Measurements from ENCODE around the gene NXT2. TPM values are rescaled to one million over a fixed set of nuclear protein-coding genes. Genes with fewer than 3 reads are reported as not detected.

NXT2 gene
- total RNA-seq, 1 experiment from 2014 or later, result 14.3 TPM

GRCh38 chrX:109498434-109498833 lies 38.2 kb upstream of the NXT2 start:
- ChIA-PET POLR2A (no interaction called here), CTCF (no interaction called here), RAD21 (ENCODE audit: low non-redundant PET in 1 of 2, low total read pairs in 2 of 2, uncharacterized antibody in 2 of 2, unreplicated experiment in 2 of 2) (no interaction called here)
- BruUV-seq (replicated peaks), result no TSS peak
- no peak overlapping the region for H3K27ac ChIP-seq (ENCODE audit: low read depth, low read length)
- H3K9ac ChIP-seq (ENCODE audit: low read length), result no peak overlapping the region
- no peaks in the 10 kb centered on the region for H3K9me2 ChIP-seq (ENCODE audit: insufficient read depth)
- intact Hi-C loops (cut with micrococcal nuclease), result no loop called here
- no peak overlapping the region for H3K4me2 ChIP-seq (ENCODE audit: low read length)
- ATAC-seq, result no peak
- H3K9me3 ChIP-seq (ENCODE audit: control insufficient read depth in 1 of 2, insufficient read depth in 1 of 2, low read depth in 1 of 2, low read length in 2 of 2), result no peaks in the 10 kb centered on the region
- H3K4me1 ChIP-seq (ENCODE audit: control insufficient read depth in 1 of 2, insufficient read depth in 2 of 2, low read length in 2 of 2), result no peaks in the 10 kb centered on the region
- no peak overlapping the region for H3K4me3 ChIP-seq (replicated peaks in 1 of 2; ENCODE audit: low read depth in 1 of 2, low read length in 2 of 2)
- H3K79me2 ChIP-seq (ENCODE audit: insufficient read depth, low read length), result no peaks in the 10 kb centered on the region
- TF ChIP-seq, protein P1, sequence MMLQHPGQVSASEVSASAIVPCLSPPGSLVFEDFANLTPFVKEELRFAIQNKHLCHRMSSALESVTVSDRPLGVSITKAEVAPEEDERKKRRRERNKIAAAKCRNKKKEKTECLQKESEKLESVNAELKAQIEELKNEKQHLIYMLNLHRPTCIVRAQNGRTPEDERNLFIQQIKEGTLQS (IDR thresholded peaks at IDR 0.05), result no peak
- TF ChIP-seq, protein P2, sequence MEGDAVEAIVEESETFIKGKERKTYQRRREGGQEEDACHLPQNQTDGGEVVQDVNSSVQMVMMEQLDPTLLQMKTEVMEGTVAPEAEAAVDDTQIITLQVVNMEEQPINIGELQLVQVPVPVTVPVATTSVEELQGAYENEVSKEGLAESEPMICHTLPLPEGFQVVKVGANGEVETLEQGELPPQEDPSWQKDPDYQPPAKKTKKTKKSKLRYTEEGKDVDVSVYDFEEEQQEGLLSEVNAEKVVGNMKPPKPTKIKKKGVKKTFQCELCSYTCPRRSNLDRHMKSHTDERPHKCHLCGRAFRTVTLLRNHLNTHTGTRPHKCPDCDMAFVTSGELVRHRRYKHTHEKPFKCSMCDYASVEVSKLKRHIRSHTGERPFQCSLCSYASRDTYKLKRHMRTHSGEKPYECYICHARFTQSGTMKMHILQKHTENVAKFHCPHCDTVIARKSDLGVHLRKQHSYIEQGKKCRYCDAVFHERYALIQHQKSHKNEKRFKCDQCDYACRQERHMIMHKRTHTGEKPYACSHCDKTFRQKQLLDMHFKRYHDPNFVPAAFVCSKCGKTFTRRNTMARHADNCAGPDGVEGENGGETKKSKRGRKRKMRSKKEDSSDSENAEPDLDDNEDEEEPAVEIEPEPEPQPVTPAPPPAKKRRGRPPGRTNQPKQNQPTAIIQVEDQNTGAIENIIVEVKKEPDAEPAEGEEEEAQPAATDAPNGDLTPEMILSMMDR (IDR thresholded peaks at IDR 0.05 in 2 of 3, conservative IDR thresholded peaks at IDR 0.05 in 1 of 3; ENCODE audit: borderline replicate concordance in 1 of 3, insufficient read depth in 1 of 3, low read depth in 2 of 3, low read length in 2 of 3), result no peak
- TF ChIP-seq EZH2 (IDR thresholded peaks at IDR 0.05), result no peak
- TF ChIP-seq YY1 (IDR thresholded peaks at IDR 0.05; ENCODE audit: extremely low read depth, insufficient replicate concordance, low read depth, low read length), result no peak
- no peak for TF ChIP-seq EZH2phosphoT487 (IDR thresholded peaks at IDR 0.05; ENCODE audit: borderline replicate concordance)
- no peak overlapping the region for H2AFZ ChIP-seq (ENCODE audit: low read depth, low read length, poor library complexity, severe bottlenecking)
- H3K27me3 ChIP-seq (ENCODE audit: insufficient read depth, low read length), result no peaks in the 10 kb centered on the region
- no peaks in the 10 kb centered on the region for H4K20me1 ChIP-seq (ENCODE audit: insufficient read depth)
- no peak for DNase-seq (ENCODE audit: low read depth, low spot score)
- H3K36me3 ChIP-seq (ENCODE audit: control insufficient read depth in 1 of 2, insufficient read depth in 2 of 2, low read length in 2 of 2), result no peaks in the 10 kb centered on the region

DNA sequence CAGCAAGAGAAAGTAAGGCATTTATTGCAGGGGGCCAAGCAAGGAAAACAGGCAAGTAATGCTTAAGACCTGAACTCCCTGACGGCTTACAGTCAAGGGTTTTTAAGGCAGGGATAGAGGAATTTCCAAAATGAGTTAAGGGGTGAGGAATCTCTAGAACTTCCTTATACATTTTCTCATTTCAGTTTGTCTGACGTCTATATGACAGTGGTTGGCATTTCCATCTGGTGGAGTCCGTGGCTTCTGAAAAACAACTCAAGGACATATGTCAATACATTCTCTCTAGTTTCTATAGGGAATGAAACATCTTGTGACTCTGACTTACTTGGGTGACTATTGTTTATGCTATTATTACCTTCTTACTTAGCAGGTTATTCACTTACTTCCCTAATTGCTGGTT lies 35.5 kb upstream of the NXT2 start:
- Histone ChIP-seq H3K4me2 (ENCODE audit: low read length) (no peak overlapping the region), H3K27ac (ENCODE audit: low read depth, low read length) (no peak overlapping the region), H3K4me1 (ENCODE audit: control insufficient read depth in 1 of 2, insufficient read depth in 2 of 2, low read length in 2 of 2) (no peaks in the 10 kb centered on the region), H3K9me3 (ENCODE audit: control insufficient read depth in 1 of 2, insufficient read depth in 1 of 2, low read depth in 1 of 2, low read length in 2 of 2) (no peaks in the 10 kb centered on the region), H3K4me3 (replicated peaks in 1 of 2; ENCODE audit: low read depth in 1 of 2, low read length in 2 of 2) (no peak overlapping the region), H3K9ac (ENCODE audit: low read length) (no peak overlapping the region), H2AFZ (ENCODE audit: low read depth, low read length, poor library complexity, severe bottlenecking) (no peak overlapping the region), H3K27me3 (ENCODE audit: insufficient read depth, low read length) (no peaks in the 10 kb centered on the region), H4K20me1 (ENCODE audit: insufficient read depth) (no peaks in the 10 kb centered on the region), H3K36me3 (ENCODE audit: control insufficient read depth in 1 of 2, insufficient read depth in 2 of 2, low read length in 2 of 2) (no peaks in the 10 kb centered on the region), H3K79me2 (ENCODE audit: insufficient read depth, low read length) (no peaks in the 10 kb centered on the region), H3K9me2 (ENCODE audit: insufficient read depth) (no peaks in the 10 kb centered on the region)
- ChIA-PET CTCF (no interaction called here), RAD21 (ENCODE audit: low non-redundant PET in 1 of 2, low total read pairs in 2 of 2, uncharacterized antibody in 2 of 2, unreplicated experiment in 2 of 2) (no interaction called here), POLR2A (no interaction called here)
- DNase-seq (ENCODE audit: low read depth, low spot score), result no peak
- intact Hi-C loops (cut with micrococcal nuclease), result no loop called here
- no peak for ATAC-seq
- BruUV-seq (replicated peaks), result no TSS peak
- TF ChIP-seq, protein P2 (IDR thresholded peaks at IDR 0.05 in 2 of 3, conservative IDR thresholded peaks at IDR 0.05 in 1 of 3; ENCODE audit: borderline replicate concordance in 1 of 3, insufficient read depth in 1 of 3, low read depth in 2 of 3, low read length in 2 of 3), result no peak
- TF ChIP-seq SRF (IDR thresholded peaks at IDR 0.05; ENCODE audit: low read depth) (no peak), MAX (IDR thresholded peaks at IDR 0.05) (no peak), EZH2phosphoT487 (IDR thresholded peaks at IDR 0.05; ENCODE audit: borderline replicate concordance) (no peak), EZH2 (IDR thresholded peaks at IDR 0.05) (no peak), RAD21 (IDR thresholded peaks at IDR 0.05; ENCODE audit: low read depth) (no peak), ZBTB33 (IDR thresholded peaks at IDR 0.05; ENCODE audit: extremely low read depth, insufficient replicate concordance, low read length) (no peak), CEBPB (IDR thresholded peaks at IDR 0.05; ENCODE audit: low read depth) (no peak), POLR2AphosphoS5 (IDR thresholded peaks at IDR 0.05; ENCODE audit: low read depth, low read length) (no peak), ZFX (IDR thresholded peaks at IDR 0.05) (no peak), SIN3A (IDR thresholded peaks at IDR 0.05; ENCODE audit: low read depth) (no peak)

Data from HCT116 (cell line).